WTC11 (cell line): ENCODE data around the gene TIMM21.

Experiments used
- ESRRA ChIP-seq: sonication (generic); formaldehyde crosslinking; IDR thresholded peaks from 2 replicates; pipeline ENCODE4 v1.8.1; 2022; ENCODE audit warnings: mild to moderate bottlenecking, missing genetic modification reagents, borderline replicate concordance
- GABPB1 ChIP-seq: sonication (generic); formaldehyde crosslinking; IDR thresholded peaks from 2 replicates; pipeline ENCODE4 v1.8.1; 2023; ENCODE audit warnings: mild to moderate bottlenecking, missing genetic modification reagents
- HMGA2 ChIP-seq: fragments of 250-450 bp; sonication (Bioruptor Pico); IDR thresholded peaks from 2 replicates; pipeline ENCODE4 v1.4.0; 2021; ENCODE audit warnings: mild to moderate bottlenecking, moderate library complexity
- SP1 ChIP-seq: sonication (generic); formaldehyde crosslinking; conservative IDR thresholded peaks from 2 replicates; pipeline ENCODE4 v1.8.1; 2022; ENCODE audit warnings: missing genetic modification reagents
- TP53 ChIP-seq: sonication (generic); formaldehyde crosslinking; IDR thresholded peaks from 2 replicates; pipeline ENCODE4 v1.8.1; 2023; ENCODE audit warnings: mild to moderate bottlenecking, missing genetic modification reagents
- ZNF317 ChIP-seq: sonication (generic); formaldehyde crosslinking; IDR thresholded peaks from 2 replicates; pipeline ENCODE4 v1.8.1; 2023; ENCODE audit warnings: low read depth, mild to moderate bottlenecking, moderate library complexity, missing genetic modification reagents, borderline replicate concordance
- TF ChIP-seq, protein P1 (sequence below): fragments of 200-600 bp; IDR thresholded peaks from 2 replicates; pipeline ENCODE4 v1.8.0; 2022; ENCODE audit warnings: antibody characterized with exemption
- TF ChIP-seq, protein P2 (sequence below): sonication (generic); formaldehyde crosslinking; IDR thresholded peaks from 2 replicates; pipeline ENCODE4 v1.8.0; 2022; ENCODE audit warnings: mild to moderate bottlenecking, missing genetic modification reagents
- TF ChIP-seq, protein P3 (sequence below): sonication (generic); formaldehyde crosslinking; IDR thresholded peaks from 2 replicates; pipeline ENCODE4 v1.8.1; 2023; ENCODE audit warnings: mild to moderate bottlenecking, missing genetic modification reagents, moderate library complexity
- TF ChIP-seq, protein P4 (sequence below): sonication (generic); formaldehyde crosslinking; IDR thresholded peaks from 2 replicates; pipeline ENCODE4 v1.8.1; 2022; ENCODE audit warnings: low read depth, mild to moderate bottlenecking, moderate library complexity, missing genetic modification reagents, borderline replicate concordance
- TF ChIP-seq, protein P5 (sequence below): sonication (generic); formaldehyde crosslinking; IDR thresholded peaks from 2 replicates; pipeline ENCODE4 v1.8.1; 2022; ENCODE audit warnings: mild to moderate bottlenecking, missing genetic modification reagents, moderate library complexity, borderline replicate concordance

DNA sequence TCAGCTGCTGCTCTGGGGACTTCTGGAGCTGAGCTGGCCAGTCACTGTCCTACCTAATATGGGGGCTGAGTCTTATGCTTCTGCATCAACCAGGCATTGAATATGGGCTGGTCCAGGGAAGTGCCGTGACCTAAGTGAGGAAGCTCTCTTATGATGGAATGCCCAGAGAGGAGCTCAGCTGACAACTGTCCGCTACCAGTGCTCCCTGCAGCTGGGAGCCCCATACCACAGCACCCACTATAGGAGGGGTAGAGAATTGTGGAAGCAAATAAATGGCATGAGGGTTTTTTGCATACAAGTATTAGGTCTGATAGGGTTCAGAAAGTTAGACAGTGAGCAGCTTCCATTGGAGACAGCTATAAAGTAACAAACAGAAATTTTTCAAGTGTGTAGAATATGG, 4.5 kb downstream of the TIMM21 start:
- TF ChIP-seq, protein P1, sequence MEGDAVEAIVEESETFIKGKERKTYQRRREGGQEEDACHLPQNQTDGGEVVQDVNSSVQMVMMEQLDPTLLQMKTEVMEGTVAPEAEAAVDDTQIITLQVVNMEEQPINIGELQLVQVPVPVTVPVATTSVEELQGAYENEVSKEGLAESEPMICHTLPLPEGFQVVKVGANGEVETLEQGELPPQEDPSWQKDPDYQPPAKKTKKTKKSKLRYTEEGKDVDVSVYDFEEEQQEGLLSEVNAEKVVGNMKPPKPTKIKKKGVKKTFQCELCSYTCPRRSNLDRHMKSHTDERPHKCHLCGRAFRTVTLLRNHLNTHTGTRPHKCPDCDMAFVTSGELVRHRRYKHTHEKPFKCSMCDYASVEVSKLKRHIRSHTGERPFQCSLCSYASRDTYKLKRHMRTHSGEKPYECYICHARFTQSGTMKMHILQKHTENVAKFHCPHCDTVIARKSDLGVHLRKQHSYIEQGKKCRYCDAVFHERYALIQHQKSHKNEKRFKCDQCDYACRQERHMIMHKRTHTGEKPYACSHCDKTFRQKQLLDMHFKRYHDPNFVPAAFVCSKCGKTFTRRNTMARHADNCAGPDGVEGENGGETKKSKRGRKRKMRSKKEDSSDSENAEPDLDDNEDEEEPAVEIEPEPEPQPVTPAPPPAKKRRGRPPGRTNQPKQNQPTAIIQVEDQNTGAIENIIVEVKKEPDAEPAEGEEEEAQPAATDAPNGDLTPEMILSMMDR, result peak; percentile 33; the same call in 1 of the 2 replicates
- no peak for TF ChIP-seq ESRRA
- no peak for TF ChIP-seq SP1 (CRISPR knock-in tag)
- peak; percentile 71 for TF ChIP-seq ZNF317 (CRISPR knock-in tag)
- TF ChIP-seq, protein P2, sequence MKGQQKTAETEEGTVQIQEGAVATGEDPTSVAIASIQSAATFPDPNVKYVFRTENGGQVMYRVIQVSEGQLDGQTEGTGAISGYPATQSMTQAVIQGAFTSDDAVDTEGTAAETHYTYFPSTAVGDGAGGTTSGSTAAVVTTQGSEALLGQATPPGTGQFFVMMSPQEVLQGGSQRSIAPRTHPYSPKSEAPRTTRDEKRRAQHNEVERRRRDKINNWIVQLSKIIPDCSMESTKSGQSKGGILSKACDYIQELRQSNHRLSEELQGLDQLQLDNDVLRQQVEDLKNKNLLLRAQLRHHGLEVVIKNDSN, result no peak
- TF ChIP-seq, protein P3, sequence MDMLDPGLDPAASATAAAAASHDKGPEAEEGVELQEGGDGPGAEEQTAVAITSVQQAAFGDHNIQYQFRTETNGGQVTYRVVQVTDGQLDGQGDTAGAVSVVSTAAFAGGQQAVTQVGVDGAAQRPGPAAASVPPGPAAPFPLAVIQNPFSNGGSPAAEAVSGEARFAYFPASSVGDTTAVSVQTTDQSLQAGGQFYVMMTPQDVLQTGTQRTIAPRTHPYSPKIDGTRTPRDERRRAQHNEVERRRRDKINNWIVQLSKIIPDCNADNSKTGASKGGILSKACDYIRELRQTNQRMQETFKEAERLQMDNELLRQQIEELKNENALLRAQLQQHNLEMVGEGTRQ (CRISPR knock-in tag), result no peak
- no peak for TF ChIP-seq HMGA2 (CRISPR knock-in tag)
- TF ChIP-seq GABPB1 (CRISPR knock-in tag), result no peak
- TF ChIP-seq, protein P4, sequence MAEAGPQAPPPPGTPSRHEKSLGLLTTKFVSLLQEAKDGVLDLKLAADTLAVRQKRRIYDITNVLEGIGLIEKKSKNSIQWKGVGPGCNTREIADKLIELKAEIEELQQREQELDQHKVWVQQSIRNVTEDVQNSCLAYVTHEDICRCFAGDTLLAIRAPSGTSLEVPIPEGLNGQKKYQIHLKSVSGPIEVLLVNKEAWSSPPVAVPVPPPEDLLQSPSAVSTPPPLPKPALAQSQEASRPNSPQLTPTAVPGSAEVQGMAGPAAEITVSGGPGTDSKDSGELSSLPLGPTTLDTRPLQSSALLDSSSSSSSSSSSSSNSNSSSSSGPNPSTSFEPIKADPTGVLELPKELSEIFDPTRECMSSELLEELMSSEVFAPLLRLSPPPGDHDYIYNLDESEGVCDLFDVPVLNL (CRISPR knock-in tag), result no peak
- TF ChIP-seq, protein P5, sequence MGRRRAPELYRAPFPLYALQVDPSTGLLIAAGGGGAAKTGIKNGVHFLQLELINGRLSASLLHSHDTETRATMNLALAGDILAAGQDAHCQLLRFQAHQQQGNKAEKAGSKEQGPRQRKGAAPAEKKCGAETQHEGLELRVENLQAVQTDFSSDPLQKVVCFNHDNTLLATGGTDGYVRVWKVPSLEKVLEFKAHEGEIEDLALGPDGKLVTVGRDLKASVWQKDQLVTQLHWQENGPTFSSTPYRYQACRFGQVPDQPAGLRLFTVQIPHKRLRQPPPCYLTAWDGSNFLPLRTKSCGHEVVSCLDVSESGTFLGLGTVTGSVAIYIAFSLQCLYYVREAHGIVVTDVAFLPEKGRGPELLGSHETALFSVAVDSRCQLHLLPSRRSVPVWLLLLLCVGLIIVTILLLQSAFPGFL, result no peak
- TF ChIP-seq TP53 (CRISPR knock-in tag), result no peak
